GM12878 (cell line): ENCODE data around the gene DRC1. TPM values are rescaled to one million over a fixed set of nuclear protein-coding genes. Genes with fewer than 3 reads are reported as not detected.

Experiments used
- ATAC-seq: fragments of 200-7000 bp; cut with Tn5 transposase; 3 replicates; pipeline ENCODE4 v1.9.1; 2020; ENCODE audit warnings: mild to moderate bottlenecking, moderate library complexity
- BruUV-seq: library from RNA; stranded (reverse); fragments of 400-500 nt; replicated peaks from 2 replicates; lab custom pipeline; 2021; lab: Mats Ljungman, UMichigan
- CTCF ChIA-PET: fragments of 300-600 bp; sonication (Branson Sonifier 250); formaldehyde crosslinking; extraction: SDS; loops from one replicate; lab custom pipeline; 2021; ENCODE audit warnings: inconsistent platforms; lab: Yijun Ruan, JAX
- POLR2A ChIA-PET: fragments of 350-600 bp; formaldehyde crosslinking; extraction: SDS; loops from one replicate; lab custom pipeline; 2021; ENCODE audit warnings: inconsistent platforms; lab: Charles Lee
- RAD21 ChIA-PET: fragments of 300-600 bp; sonication (Branson Sonifier 250); formaldehyde crosslinking; loops from one replicate; lab custom pipeline; 2023; ENCODE audit warnings: antibody characterized with exemption; ENCODE audit not compliant: unreplicated experiment; lab: Charles Lee
- SMC1A ChIA-PET: fragments of 300-600 bp; sonication (Branson Sonifier 250); formaldehyde crosslinking; loops from one replicate; lab custom pipeline; 2023; ENCODE audit not compliant: unreplicated experiment, uncharacterized antibody; lab: Charles Lee
- DNase-seq: peaks from one replicate; pipeline ENCODE4 v3.0.0-alpha.2; 2011; ENCODE audit warnings: low read depth, low spot score
- FAIRE-seq: peaks from 3 replicates; lab custom pipeline; 2011; peaks lifted over from hg19 to GRCh38; lab: Jason Lieb, UNC
- H2AFZ ChIP-seq: 2 replicates; pipeline ENCODE4 v1.6.0; 2011; ENCODE audit warnings: low read depth, low read length, control low read depth; ENCODE audit not compliant: control insufficient read depth
- H3K27ac ChIP-seq: 2 replicates; pipeline ENCODE4 v1.5.1; 2011; ENCODE audit warnings: control low read depth; ENCODE audit not compliant: control insufficient read depth, insufficient read depth
- H3K27me3 ChIP-seq, 2 experiments: replicated peaks in 1 of 2; 2 replicates each; pipeline versions ENCODE4 v1.6.0 to v1.6.1; 2011; ENCODE audit warnings: low read length in 1 of 2; ENCODE audit not compliant: control insufficient read depth in 2 of 2, insufficient read depth in 2 of 2
- H3K36me3 ChIP-seq, 2 experiments: 2 replicates each; pipeline ENCODE4 v1.5.1; 2011; ENCODE audit warnings: low read length in 1 of 2; ENCODE audit not compliant: control insufficient read depth in 2 of 2, insufficient read depth in 2 of 2
- H3K4me1 ChIP-seq: 2 replicates; pipeline ENCODE4 v1.6.1; 2011; ENCODE audit warnings: mild to moderate bottlenecking, low read length, moderate library complexity, mixed read lengths; ENCODE audit not compliant: control insufficient read depth, insufficient read depth
- H3K4me2 ChIP-seq: 2 replicates; pipeline ENCODE4 v1.6.0; 2011; ENCODE audit warnings: control low read depth; ENCODE audit not compliant: control insufficient read depth, insufficient read depth
- H3K4me3 ChIP-seq: fragments of 200-600 bp; sonication (generic); 2 replicates; pipeline ENCODE4 v1.5.1; 2016
- H3K79me2 ChIP-seq: 2 replicates; pipeline ENCODE4 v1.6.0; 2011; ENCODE audit warnings: low read length; ENCODE audit not compliant: control insufficient read depth, insufficient read depth
- H3K9ac ChIP-seq: 2 replicates; pipeline ENCODE4 v1.8.0; 2011; ENCODE audit warnings: low read length, control low read depth, mixed read lengths; ENCODE audit not compliant: control insufficient read depth, insufficient read depth
- H3K9me3 ChIP-seq: replicated peaks from 3 replicates; pipeline ENCODE4 v1.5.1; 2011; ENCODE audit warnings: mild to moderate bottlenecking, low read length; ENCODE audit not compliant: control insufficient read depth, insufficient read depth
- H4K20me1 ChIP-seq: 2 replicates; pipeline ENCODE4 v1.6.0; 2011; ENCODE audit not compliant: control insufficient read depth, insufficient read depth
- ATF7 ChIP-seq: fragments of 450-650 bp; IDR thresholded peaks from 2 replicates; pipeline ENCODE4 v1.6.1; 2016; ENCODE audit warnings: low read depth, mild to moderate bottlenecking
- BRCA1 ChIP-seq: IDR thresholded peaks from 2 replicates; pipeline ENCODE4 v1.6.1; 2011; ENCODE audit warnings: low read depth, low read length, improper control_type of control experiment
- ETV6 ChIP-seq, 2 experiments: fragments of 450-650 bp in 1 of 2; IDR thresholded peaks in 1 of 2; conservative IDR thresholded peaks in 1 of 2; 2 replicates each; pipeline ENCODE4 v1.6.1; 2014; ENCODE audit warnings: antibody characterized with exemption in 1 of 2, borderline replicate concordance in 1 of 2, low read depth in 1 of 2, mild to moderate bottlenecking in 1 of 2, moderate library complexity in 1 of 2
- KAT2A ChIP-seq: conservative IDR thresholded peaks from 2 replicates; pipeline ENCODE4 v1.6.1; 2011; ENCODE audit warnings: low read depth, low read length; ENCODE audit not compliant: control insufficient read depth
- NFXL1 ChIP-seq: fragments of 450-650 bp; IDR thresholded peaks from 2 replicates; pipeline ENCODE4 v1.6.1; 2017; ENCODE audit warnings: antibody characterized with exemption, mild to moderate bottlenecking, borderline replicate concordance
- POLR2AphosphoS5 ChIP-seq: IDR thresholded peaks from 2 replicates; pipeline ENCODE4 v1.6.1; 2011; ENCODE audit warnings: mild to moderate bottlenecking, low read length, inconsistent platforms
- RAD51 ChIP-seq: fragments of 450-650 bp; IDR thresholded peaks from 2 replicates; pipeline ENCODE4 v1.6.1; 2016; ENCODE audit warnings: moderate library complexity, mild to moderate bottlenecking, inconsistent platforms
- RBBP5 ChIP-seq: fragments of 200-600 bp; sonication (generic); conservative IDR thresholded peaks from 2 replicates; pipeline ENCODE4 v1.6.1; 2016
- SUZ12 ChIP-seq: fragments of 200-600 bp; sonication (generic); IDR thresholded peaks from one replicate; pipeline ENCODE4 v1.6.1; 2018; ENCODE audit warnings: antibody characterized with exemption, mild to moderate bottlenecking; ENCODE audit not compliant: unreplicated experiment
- TBL1XR1 ChIP-seq: IDR thresholded peaks from 2 replicates; pipeline ENCODE4 v1.6.1; 2012; ENCODE audit warnings: low read depth, low read length, improper control_type of control experiment
- YBX1 ChIP-seq: fragments of 450-650 bp; IDR thresholded peaks from 2 replicates; pipeline ENCODE4 v1.6.1; 2016; ENCODE audit warnings: antibody characterized with exemption
- ZNF384 ChIP-seq: IDR thresholded peaks from 2 replicates; pipeline ENCODE4 v1.6.1; 2012; ENCODE audit warnings: low read depth, mild to moderate bottlenecking, low read length, improper control_type of control experiment, borderline replicate concordance
- WGBS: methylation state at CpG from one replicate; pipeline ENCODE4 v1.1.6; 2016; ENCODE audit warnings: low lambda C conversion rate; ENCODE audit not compliant: insufficient replicate concordance, insufficient coverage; ENCODE audit errors: missing lambda C conversion rate; 5-methylcytosine and 5-hydroxymethylcytosine counted together
- in situ Hi-C: fragments of 300-500 bp; cut with MboI; formaldehyde crosslinking; loops from 9 replicates; pipeline ENCODE4 v1.14.3; 2018; ENCODE audit warnings: mixed read lengths
- intact Hi-C: fragments of 100-400 bp; cut with micrococcal nuclease; formaldehyde crosslinking; loops from one replicate; pipeline ENCODE4 v1.14.2; 2022; ENCODE audit not compliant: unreplicated experiment
- polyA plus RNA-seq, 11 experiments: library from polyadenylated mRNA; depleted of rRNA in 4 of 11; unstranded in 6 of 11; stranded (reverse) in 5 of 11; fragments of >200 nt; fragmentation: Nextera tagmentation in 4 of 11; fragmentation: Illumina TruSeq in 1 of 11; extraction: Ambion mirVana in 4 of 11; extraction: Trizol in 1 of 11; gene quantifications; 1 replicate in 1 of 11; 2 replicates in 10 of 11; pipeline versions ENCODE4 v1.2.1 to v1.2.3, GENCODE V29; 2011 to 2016; ENCODE audit warnings: inconsistent platforms in 2 of 11, missing spikeins in 2 of 11, low read depth in 1 of 11
- total RNA-seq, 4 experiments: library from RNA; depleted of rRNA in 3 of 4; stranded (reverse); fragments of >200 nt in 3 of 4; fragmentation: Illumina TruSeq in 1 of 4; extraction: Trizol in 1 of 4; gene quantifications; 2 replicates each; pipeline versions ENCODE4 v1.2.1 to v1.2.3, GENCODE V29; 2013 to 2021
- TF ChIP-seq, protein P1 (sequence below): IDR thresholded peaks from 2 replicates; pipeline ENCODE4 v1.6.1; 2011; ENCODE audit warnings: low read depth, low read length, improper control_type of control experiment, borderline replicate concordance
- TF ChIP-seq, protein P2 (sequence below): fragments of 450-650 bp; formaldehyde crosslinking; IDR thresholded peaks from 2 replicates; pipeline ENCODE4 v1.4.0; 2022; ENCODE audit warnings: mild to moderate bottlenecking, moderate library complexity
- TF ChIP-seq, protein P3 (sequence below): fragments of 450-650 bp; IDR thresholded peaks from 2 replicates; pipeline ENCODE4 v1.6.1; 2018; ENCODE audit warnings: borderline replicate concordance, mild to moderate bottlenecking; ENCODE audit not compliant: partially characterized antibody

DRC1 gene
- total and polyA plus RNA-seq, 10 of the 15 experiments (the other 5 are each of a cell fraction or from before 2014, with no cell fraction given): 0.03 TPM; not detected in 9

DNA sequence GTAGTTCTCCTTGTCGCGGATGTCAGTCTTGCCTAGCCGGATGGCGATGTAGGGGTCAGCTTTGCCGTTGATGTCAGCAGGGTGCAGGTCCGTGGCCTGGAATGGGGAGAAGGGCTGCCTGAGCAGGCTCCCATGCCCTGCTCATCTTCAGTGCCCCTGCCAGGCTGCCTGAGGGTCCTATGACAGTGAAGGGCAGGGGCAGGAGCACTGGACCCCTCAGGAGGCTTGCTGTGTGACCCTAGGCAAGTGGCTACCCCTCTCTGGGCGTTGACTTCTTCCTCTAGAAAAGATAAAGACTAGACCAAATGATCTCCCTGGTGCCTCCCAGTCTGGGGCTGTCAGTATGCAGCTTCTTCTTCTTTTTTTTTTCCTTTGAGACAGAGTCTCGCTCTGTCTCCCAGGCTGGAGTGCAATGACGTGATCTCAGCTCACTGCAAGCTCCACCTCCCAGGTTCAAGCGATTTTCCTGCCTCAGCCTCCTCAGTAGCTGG, 64.3 kb downstream of the DRC1 start:
- Histone ChIP-seq H3K79me2 (no peaks in the 10 kb centered on the region), H4K20me1 (no peaks in the 10 kb centered on the region), H2AFZ (no peak overlapping the region), H3K4me2 (no peak overlapping the region), H3K4me3 (no peak overlapping the region), H3K36me3 (no peaks in the 10 kb centered on the region), H3K4me1 (no peaks in the 10 kb centered on the region), H3K27me3 (no peaks in the 10 kb centered on the region), H3K27ac (no peak overlapping the region), H3K9ac (no peak overlapping the region), H3K9me3 (peaks cover 3% of the 10 kb centered on the region; the same call in 1 of the 3 replicates)
- intact Hi-C loops (no loop called here), in situ Hi-C loops (no loop called here)
- POLR2A ChIA-PET: no interaction called here
- RAD21 ChIA-PET: no interaction called here
- no peak for TF ChIP-seq ATF7
- TF ChIP-seq POLR2AphosphoS5: no peak
- TF ChIP-seq YBX1: no peak
- no peak for TF ChIP-seq NFXL1
- no peak for TF ChIP-seq SUZ12
- no peak for TF ChIP-seq ZNF384
- TF ChIP-seq, protein P1, sequence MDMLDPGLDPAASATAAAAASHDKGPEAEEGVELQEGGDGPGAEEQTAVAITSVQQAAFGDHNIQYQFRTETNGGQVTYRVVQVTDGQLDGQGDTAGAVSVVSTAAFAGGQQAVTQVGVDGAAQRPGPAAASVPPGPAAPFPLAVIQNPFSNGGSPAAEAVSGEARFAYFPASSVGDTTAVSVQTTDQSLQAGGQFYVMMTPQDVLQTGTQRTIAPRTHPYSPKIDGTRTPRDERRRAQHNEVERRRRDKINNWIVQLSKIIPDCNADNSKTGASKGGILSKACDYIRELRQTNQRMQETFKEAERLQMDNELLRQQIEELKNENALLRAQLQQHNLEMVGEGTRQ: no peak
- TF ChIP-seq, protein P2, sequence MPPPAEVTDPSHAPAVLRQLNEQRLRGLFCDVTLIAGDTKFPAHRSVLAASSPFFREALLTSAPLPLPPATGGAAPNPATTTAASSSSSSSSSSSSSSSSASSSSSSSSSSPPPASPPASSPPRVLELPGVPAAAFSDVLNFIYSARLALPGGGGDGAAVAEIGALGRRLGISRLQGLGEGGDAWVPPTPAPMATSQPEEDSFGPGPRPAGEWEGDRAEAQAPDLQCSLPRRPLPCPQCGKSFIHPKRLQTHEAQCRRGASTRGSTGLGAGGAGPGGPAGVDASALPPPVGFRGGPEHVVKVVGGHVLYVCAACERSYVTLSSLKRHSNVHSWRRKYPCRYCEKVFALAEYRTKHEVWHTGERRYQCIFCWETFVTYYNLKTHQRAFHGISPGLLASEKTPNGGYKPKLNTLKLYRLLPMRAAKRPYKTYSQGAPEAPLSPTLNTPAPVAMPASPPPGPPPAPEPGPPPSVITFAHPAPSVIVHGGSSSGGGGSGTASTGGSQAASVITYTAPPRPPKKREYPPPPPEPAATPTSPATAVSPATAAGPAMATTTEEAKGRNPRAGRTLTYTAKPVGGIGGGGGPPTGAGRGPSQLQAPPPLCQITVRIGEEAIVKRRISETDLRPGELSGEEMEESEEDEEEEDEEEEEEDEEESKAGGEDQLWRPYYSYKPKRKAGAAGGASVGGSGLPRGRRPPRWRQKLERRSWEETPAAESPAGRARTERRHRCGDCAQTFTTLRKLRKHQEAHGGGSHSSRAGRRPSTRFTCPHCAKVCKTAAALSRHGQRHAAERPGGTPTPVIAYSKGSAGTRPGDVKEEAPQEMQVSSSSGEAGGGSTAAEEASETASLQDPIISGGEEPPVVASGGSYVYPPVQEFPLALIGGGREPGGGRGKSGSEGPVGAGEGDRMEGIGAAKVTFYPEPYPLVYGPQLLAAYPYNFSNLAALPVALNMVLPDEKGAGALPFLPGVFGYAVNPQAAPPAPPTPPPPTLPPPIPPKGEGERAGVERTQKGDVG (CRISPR knock-in tag): no peak
- TF ChIP-seq, protein P3, sequence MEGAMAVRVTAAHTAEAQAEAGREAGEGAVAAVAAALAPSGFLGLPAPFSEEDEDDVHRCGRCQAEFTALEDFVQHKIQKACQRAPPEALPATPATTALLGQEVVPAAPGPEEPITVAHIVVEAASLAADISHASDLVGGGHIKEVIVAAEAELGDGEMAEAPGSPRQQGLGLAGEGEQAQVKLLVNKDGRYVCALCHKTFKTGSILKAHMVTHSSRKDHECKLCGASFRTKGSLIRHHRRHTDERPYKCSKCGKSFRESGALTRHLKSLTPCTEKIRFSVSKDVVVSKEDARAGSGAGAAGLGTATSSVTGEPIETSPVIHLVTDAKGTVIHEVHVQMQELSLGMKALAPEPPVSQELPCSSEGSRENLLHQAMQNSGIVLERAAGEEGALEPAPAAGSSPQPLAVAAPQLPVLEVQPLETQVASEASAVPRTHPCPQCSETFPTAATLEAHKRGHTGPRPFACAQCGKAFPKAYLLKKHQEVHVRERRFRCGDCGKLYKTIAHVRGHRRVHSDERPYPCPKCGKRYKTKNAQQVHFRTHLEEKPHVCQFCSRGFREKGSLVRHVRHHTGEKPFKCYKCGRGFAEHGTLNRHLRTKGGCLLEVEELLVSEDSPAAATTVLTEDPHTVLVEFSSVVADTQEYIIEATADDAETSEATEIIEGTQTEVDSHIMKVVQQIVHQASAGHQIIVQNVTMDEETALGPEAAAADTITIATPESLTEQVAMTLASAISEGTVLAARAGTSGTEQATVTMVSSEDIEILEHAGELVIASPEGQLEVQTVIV: no peak
- no peak for TF ChIP-seq BRCA1
- TF ChIP-seq KAT2A: no peak
- no peak for TF ChIP-seq RBBP5
- no peak for TF ChIP-seq TBL1XR1
- TF ChIP-seq ETV6 (conservative IDR thresholded peaks at IDR 0.05 in 1 of 2, IDR thresholded peaks at IDR 0.05 in 1 of 2; ENCODE audit: borderline replicate concordance in 1 of 2, low read depth in 1 of 2): no peak
- TF ChIP-seq RAD51: no peak
- 58% methylated on average over 10 of the region's 10 CpGs for WGBS
- no TSS peak for BruUV-seq
- FAIRE-seq (no peak), DNase-seq (no peak), ATAC-seq (no peak)
- SMC1A ChIA-PET: no interaction called here
- CTCF ChIA-PET: interaction anchor here (0.6 to 1.7 kb wide), 2 partner anchors 15 to 42 kb away, joined by 3 read pairs; no protein-coding TSS in a partner anchor
